ENCODE measurements around the gene ARHGEF16. TPM values are rescaled to one million over a fixed set of nuclear protein-coding genes. Genes with fewer than 3 reads are reported as not detected.
A peak's percentile ranks its signal among the peaks of the same experiment; 100 is the strongest.

Gene ARHGEF16
- polyA plus RNA-seq (ENCODE audit: insufficient read length in 3 of 3) = 10 to 100 TPM; 19.4 to 27.6 (median 25.8) TPM
- long read RNA-seq, donor 1, partial matches to known transcripts = 0 of 2 reads
- long read RNA-seq, donor 1, other reads (novel, unspliced or antisense) = 0 of 2 reads
- long read RNA-seq, donor 2, partial matches to known transcripts = 0 of 4 reads
- long read RNA-seq, donor 2, other reads (novel, unspliced or antisense) = 0 of 4 reads
- long read RNA-seq, donor 3, partial matches to known transcripts = 0 of 5 reads
- long read RNA-seq, donor 3, other reads (novel, unspliced or antisense) = 0 of 5 reads
- long read RNA-seq, donor 4, partial matches to known transcripts = 14 of 15 reads
- long read RNA-seq, donor 4, other reads (novel, unspliced or antisense) = 0 of 15 reads
- long read RNA-seq, donor 5 = 0 reads
- long read RNA-seq, donor 6, partial matches to known transcripts = 0 of 3 reads
- long read RNA-seq, donor 6, other reads (novel, unspliced or antisense) = 0 of 3 reads
- long read RNA-seq, donor 7, partial matches to known transcripts = 6 of 9 reads
- long read RNA-seq, donor 7, other reads (novel, unspliced or antisense) = 0 of 9 reads
- long read RNA-seq, donor 8 = 0 reads
- long read RNA-seq, donor 9 = 0 reads
- long read RNA-seq, donor 10, partial matches to known transcripts = 5 of 7 reads
- long read RNA-seq, donor 10, other reads (novel, unspliced or antisense) = 0 of 7 reads
- long read RNA-seq, donor 11 = 0 reads
- long read RNA-seq, donor 12, partial matches to known transcripts = 0 of 4 reads
- long read RNA-seq, donor 12, other reads (novel, unspliced or antisense) = 0 of 4 reads
- long read RNA-seq, donor 13, partial matches to known transcripts = 5 of 5 reads
- long read RNA-seq, donor 13, other reads (novel, unspliced or antisense) = 0 of 5 reads
- long read RNA-seq, donor 14 = 0 reads
- long read RNA-seq, donor 15, transcript ARHGEF16-203 (15 exons, 3,061 nt) = major isoform, 5 of 8 reads
- long read RNA-seq, donor 15, partial matches to known transcripts = 0 of 8 reads
- long read RNA-seq, donor 15, other reads (novel, unspliced or antisense) = 0 of 8 reads
- long read RNA-seq, donor 16, partial matches to known transcripts = 8 of 25 reads
- long read RNA-seq, donor 16, other reads (novel, unspliced or antisense) = 15 of 25 reads

DNA sequence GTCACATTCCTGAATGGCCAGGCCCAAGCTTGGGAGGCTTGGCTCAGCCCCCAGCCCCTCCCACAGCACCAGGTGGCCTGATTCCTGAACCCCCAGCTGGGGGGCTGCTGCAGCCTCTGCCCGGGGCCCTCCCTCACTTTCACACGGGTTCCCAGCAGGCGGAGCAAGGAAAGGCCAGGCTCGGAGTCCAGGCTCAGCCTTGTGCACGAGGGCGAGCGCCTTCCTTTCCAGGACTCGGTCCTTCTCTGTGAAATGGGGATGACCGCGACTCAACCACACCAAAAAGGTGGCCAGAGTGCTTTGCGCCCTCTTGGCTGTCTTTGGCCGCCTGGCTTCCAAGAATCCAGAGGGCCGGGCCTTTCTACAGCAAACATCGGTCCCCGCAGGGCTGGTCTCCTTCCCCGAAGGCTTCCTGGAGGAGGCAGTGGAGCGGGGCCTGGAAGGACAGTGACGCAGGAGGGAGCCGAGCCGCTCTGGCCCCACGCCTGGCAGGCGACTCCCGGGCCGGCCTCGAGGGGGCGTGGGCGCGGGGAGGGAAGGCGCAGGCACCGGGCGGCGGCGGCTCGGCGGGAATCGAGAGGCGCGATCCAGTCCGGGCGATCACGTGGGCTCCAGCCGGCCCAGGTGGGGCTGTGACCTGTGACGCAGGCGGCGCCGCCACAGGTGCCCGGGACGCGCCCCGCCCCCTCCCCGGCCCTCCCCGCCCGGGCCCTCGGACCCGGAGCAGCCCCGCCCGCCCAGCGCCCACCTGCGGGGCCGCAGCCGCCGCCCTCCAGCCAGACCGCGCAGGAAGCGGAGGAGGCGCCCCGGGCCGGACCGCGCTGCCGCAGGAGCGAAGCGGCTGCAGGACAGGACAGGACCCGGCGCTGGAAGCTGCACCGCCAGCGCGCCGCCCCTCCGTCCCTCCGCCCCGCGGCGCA is at the start of gene ARHGEF16:
Gene ARHGEF16, plus strand, starts transcription at position 775 of the 920 bp plus-strand sequence. CDS start 8,420 bp downstream, outside the sequence.
- DNase-seq = no peak

DNA sequence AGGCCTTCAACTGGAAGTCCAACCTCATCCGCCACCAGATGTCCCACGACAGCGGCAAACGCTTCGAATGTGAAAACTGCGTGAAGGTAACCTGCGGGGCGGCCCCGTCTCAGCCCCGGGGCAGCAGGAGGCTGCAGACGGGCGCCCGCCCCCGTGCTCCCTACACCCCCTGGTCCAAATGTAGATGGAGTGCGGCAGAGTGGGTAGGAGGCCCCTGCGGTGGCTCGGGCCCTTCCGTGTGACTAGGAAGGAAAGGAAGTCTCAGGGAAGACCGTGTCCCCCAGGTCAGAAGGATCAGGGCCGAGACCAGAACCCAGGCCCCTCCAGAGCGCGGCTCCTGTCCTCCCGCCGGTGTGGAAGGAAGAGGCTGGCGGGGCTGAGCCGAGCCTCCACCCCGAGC is 49.7 kb upstream of the ARHGEF16 start:
- DNase-seq = no peak

DNA sequence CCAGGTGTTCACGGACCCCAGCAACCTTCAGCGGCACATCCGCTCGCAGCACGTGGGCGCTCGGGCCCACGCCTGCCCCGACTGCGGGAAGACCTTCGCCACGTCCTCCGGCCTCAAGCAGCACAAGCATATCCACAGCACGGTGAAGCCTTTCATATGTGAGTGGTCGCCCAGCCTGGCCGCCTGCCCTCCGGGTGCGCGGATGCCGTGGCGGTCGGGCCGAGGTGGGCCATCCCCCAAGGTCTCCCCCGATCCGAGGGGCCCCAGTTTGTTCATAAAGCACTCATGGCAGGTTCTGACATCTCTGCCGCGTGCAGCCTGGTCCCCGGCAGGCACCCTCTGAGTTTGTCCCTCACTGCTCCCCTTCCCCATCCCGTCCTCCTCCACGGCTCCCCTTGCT is 49.0 kb upstream of the ARHGEF16 start:
- no peak for DNase-seq

DNA sequence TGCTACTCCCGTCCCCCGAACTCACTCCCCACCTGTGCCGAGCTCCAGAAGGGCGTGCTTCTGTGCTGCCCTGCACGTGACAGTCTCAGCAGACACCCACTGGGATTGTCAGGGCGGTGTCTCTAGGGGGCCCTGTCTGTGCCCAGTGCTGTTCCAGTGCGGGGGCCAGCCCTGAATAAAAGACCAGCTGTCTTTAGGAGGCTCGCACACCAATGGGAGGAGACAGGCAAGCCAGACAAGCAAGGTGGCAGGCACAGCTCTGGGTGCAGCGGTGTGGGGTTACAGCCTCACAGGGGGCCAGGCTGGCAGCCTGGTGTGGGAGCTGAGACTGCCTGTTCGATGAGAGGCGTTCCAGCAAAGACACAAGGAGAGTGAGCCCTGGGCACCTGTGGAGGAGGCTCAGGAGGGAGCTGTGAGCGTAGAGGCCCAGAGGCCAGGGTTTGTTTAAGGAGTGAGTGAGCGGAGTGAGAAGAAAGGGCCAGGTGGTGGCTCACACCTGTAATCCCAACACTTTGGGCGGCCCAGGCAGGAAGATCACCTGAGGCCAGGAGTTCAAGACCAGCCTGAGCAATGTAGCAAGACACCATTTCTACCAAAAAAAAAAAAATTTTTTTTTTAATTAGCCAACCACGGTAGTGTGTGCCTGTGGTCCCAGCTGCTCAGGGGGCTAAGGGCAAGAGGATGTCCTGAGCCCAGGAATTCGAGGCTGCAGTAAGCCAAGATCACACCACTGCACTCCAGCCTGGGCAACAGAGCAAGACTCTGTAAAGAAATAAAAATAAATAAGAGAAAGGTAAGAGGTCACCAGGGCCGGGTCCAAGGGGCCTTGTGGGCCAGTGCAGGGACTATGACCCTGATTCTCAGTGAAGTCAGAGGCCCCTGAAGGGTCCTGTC is 48.2 kb upstream of the ARHGEF16 start:
- DNase-seq = no peak

DNA sequence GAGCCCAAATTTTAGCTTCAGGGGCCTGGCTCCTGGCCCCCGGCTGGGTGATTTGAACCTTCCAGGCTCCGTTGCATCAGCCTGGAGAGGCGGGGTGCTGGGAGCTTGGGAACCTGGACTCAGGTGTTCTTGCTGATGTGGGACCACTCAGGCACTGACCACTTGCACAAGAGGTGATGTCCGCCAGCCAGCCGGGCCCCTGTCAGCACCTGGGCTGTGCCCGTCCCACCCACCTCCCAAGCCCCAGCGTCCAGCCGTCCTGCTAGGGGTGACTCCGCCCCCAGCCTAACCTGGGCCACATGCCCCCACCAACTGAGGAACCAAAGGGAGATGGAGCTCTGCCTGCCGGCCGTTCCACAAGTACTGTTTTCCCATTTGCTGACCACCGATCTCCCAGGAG is 47.4 kb upstream of the ARHGEF16 start:
- no peak for DNase-seq

DNA sequence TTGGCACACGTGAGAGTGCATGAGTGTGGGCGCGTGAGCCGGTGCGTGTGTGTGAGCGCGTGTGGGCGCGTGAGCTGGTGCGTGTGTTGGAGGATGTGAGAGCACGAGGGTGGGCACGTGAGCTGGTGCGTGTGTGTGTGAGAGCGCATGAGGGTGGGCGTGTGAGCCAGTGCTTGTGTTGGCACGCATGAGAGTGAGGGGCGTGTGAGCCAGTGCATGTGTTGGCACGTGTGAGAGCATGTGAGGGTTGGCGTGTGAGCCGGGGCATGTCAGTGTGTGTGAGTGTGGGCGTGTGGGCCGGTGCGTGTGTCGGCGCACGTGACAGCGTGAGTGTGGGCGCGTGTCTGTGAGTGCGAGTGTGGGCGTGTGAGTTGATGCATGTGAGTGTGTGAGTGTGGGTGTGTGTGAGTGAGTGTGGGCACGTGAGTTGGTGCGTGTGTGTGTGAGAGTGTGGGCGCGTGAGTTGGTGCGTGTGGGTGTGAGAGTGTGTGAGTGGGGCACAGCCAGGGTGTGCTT is 45.7 kb upstream of the ARHGEF16 start:
- no peak for DNase-seq

DNA sequence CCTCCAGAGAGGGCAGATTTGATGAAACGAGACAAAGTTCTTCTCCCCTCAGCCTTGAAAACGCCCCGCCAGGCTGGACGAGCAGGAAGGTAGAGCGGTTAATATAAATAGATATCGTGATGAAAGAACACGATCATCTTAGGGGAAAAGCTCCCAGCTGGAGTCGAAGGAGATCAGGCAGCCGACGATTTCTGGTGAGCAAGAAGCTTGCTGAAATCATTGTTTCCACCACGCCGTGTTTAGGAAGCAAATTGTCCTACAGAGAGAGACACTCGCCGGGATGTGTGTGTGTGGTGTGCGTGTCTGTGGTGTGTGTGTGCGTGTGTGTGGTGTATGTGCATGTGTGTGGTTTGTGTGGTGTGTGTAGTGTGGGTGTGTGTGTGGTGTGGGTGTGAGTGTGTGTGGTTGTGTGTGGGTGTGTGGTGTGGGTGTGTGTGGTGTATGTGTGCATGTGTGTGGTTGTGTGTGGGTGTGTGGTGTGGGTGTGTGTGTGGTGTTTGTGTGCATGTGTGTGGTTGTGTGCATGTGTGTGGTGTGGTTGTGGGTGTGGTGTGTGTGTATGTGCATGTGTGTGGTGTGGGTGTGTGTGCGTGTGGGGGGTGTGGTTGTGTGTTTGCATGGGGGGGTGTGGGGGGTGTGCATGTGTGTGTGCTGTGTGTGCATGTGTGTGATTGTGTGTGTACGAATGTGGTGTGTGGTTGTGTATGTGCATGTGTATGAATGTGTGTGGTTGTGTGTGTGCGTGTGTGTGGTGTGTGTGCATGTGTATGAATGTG is 44.9 kb upstream of the ARHGEF16 start:
- DNase-seq = no peak

DNA sequence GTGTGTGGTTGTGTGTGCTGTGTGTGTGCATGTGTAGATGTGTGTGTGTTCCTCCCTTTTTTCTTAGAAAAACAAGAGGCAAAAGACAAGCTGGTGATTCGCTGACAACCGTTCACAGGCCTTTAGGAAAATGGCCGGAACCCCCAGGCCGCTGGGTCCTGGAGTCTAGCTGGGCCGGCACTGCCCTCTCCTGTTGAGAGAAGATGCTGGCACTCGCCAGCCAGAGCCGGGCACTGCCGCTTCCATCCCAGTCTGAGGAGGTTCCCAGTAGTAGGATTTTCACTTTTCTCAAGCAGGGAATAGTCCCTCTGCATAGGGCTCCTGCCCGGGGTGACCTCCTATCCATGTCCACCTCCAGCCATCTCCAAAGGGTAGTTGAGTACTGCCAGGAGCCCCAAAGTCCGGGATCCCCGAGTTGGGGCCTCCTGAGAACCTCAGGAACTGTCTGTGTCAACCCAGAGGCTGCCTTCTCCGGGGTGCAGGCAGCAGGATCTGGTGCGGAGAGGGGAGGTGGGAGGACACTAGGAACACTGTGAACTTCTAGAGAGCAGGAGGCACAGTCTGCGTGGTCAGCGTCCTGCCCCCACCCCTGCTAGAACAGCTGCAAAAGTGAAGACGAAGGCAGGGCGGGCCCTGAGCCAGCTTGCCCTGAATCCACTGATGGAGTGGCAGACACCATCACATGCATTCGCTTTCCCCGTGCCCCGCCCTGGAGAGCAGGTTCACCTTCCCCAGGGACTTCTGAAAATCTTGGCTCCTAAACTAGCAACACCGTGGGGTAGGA is 44.1 kb upstream of the ARHGEF16 start:
- DNase-seq = peak; percentile 65

DNA sequence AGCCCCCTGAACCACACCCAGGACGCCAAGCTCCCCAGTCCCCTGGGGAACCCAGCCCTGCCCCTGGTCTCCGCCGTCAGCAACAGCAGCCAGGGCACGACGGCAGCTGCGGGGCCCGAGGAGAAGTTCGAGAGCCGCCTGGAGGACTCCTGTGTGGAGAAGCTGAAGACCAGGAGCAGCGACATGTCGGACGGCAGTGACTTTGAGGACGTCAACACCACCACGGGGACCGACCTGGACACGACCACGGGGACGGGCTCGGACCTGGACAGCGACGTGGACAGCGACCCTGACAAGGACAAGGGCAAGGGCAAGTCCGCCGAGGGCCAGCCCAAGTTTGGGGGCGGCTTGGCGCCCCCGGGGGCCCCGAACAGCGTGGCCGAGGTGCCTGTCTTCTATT is 42.7 kb upstream of the ARHGEF16 start:
- DNase-seq = no peak

DNA sequence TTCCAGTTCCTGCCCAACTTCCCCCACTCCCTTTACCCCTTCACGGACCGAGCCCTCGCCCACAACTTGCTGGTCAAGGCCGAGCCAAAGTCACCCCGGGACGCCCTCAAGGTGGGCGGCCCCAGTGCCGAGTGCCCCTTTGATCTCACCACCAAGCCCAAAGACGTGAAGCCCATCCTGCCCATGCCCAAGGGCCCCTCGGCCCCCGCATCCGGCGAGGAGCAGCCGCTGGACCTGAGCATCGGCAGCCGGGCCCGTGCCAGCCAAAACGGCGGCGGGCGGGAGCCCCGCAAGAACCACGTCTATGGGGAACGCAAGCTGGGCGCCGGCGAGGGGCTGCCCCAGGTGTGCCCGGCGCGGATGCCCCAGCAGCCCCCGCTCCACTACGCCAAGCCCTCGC is 42.1 kb upstream of the ARHGEF16 start:
- no peak for DNase-seq

DNA sequence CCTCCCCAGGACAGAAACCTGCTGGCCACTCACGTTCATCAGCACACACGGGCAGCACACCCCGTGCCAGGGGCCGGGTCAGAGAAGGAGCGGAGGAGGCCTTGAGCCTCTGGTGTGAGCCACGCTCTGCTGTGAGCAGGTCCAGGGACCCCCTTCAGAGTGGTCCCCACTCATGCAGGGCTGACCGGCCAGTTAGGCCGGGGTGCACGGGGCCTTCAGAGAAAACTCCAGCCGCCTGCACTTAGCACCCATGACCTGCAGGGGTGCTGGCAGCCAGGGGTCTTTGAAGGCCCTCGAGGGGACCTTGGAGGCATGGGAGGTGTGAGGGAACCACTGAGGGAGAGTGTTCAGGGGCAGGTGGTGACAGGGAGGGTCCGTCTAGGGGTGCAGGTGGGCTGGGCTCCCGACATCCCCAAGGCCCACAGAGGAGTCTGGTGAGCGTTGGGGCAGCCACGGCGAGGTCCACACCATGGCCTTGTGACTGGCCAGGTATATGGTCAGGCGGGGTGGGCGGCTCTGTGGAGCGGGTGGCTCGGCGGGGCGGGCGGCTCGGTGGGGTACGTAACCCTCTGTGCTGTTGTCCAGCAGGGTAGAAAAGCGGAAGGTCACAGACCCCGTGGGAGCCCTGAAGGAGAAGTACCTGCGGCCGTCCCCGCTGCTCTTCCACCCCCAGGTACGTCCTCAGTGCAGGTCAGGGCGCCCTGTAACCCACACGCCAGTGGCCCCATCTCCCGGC is 40.3 kb upstream of the ARHGEF16 start:
- no peak for DNase-seq

DNA sequence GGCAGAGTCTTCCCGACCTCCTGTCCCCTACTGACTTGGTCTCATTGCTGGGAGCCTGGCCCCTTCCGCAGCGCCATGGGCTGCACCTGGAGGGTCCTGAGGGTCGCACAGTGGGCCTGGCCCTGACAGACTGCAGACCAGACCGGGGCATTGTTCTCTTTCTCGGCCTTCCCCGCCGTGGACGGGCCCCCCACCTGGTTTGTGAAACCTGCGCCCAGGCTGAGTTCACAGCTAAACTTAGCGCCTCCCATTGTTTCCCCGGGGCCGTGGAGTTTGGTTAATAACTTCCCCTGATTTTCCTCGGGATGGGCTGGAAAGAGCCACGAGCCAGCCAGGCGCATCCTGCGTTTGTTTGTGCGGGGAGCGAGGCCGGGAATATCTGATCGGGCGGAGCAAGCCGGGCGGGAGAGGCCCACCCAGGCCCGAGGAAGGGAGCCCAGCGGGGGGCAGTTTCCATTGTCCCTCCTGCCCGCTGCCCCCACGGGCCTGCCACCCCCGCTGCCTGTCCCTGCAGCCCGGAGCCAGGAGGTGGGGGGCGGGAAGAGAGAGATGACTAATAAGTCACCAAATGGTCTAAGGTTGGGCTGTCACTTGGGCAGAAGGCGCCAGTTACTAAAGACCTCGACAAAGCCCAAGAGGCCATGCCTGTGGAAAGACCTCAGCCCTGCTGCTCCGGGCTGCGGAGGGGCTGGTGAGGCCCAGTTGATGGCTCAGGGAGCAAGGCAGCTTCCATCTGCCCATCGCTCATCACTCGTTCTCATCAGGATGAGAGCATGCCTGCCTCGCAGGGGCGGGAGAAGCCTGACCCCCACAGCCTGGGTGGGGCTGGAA is 39.0 kb upstream of the ARHGEF16 start:
- no peak for DNase-seq

DNA sequence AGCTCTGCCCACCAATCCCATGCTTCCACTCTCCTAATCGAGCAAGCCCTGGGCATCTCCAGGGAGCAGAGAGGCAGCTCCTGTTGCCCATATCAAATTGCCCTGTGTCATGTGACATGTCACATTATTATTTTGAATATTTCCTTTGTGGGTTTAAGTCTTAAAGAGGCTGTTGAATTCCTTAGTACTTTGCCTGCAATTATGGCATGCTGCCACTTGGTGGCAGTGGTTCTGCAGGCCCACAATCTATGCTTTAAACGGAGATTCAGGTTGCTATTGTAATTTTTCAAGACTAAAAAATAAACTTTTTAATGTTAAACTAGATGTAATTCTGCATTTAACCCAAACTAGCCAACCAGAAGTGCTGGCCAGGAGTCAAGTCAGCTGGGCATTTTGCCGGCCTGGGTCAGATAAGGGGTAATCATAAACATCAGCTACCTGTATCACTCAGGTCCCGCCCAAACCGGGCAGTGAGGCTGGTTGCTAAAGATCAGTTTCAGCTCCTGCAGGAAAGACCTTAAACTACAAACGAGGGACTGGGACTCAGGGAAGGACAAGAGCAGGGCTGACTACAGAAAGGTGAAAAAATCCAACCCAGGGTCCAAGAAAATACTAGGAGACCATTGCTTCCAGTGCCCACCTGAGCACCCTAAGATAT is 37.3 kb upstream of the ARHGEF16 start:
- no peak for DNase-seq

DNA sequence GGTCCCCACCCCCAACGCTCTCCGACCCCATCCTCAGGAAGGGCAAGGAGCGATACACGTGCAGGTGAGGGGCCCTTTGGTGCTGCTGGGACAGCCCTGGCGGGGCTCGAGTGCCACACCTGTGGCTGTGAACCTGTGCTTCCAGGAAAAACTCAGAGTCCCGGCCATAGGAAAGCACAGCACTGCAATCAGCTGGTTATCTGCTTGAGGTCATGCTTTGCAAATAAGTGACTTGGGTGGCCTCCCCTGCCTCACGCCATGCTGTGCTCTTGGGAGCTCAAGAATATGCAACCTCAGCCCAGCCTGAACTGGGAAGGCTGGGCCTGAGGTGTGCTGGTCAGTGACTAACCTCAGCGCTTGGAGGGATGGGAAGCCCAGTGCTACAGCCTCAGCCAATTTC is 36.5 kb upstream of the ARHGEF16 start:
- no peak for DNase-seq

DNA sequence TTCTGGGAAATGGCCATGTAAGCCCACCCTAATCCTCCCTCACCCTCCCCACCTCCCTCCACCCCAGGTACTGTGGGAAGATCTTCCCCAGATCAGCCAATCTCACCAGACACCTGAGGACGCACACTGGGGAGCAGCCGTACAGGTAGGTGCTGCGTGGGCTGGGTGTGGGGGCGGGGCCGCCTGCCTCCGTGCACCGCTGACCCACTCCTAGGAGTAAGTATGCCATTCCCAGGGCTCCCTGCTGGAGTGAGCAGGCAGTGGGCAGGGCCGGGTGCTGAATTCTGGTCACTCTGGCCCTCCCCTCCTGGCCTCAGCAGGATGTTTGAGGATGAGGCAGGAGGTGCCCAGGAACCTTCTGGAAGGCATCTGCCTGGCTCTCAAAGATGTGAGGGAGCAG is 35.9 kb upstream of the ARHGEF16 start:
- no peak for DNase-seq
